ENCODE results near the gene ANKFY1.

GRCh38 chr17:4140125-4140524, 123.7 kb downstream of the ANKFY1 start:
- TF ChIP-seq CTCF (IDR thresholded peaks at IDR 0.05 in 2 of 3, conservative IDR thresholded peaks at IDR 0.05 in 1 of 3; ENCODE audit: borderline replicate concordance in 1 of 3, insufficient read depth in 1 of 3, low read depth in 2 of 3, low read length in 2 of 3) (no peak), POLR2A (IDR thresholded peaks at IDR 0.05; ENCODE audit: borderline replicate concordance, extremely low read depth, insufficient read depth, insufficient read length) (no peak), RAD21 (IDR thresholded peaks at IDR 0.05; ENCODE audit: low read depth) (no peak), EZH2 (IDR thresholded peaks at IDR 0.05) (no peak), EZH2phosphoT487 (IDR thresholded peaks at IDR 0.05; ENCODE audit: borderline replicate concordance) (no peak), POLR2AphosphoS5 (IDR thresholded peaks at IDR 0.05; ENCODE audit: low read depth, low read length) (no peak), REST (IDR thresholded peaks at IDR 0.05; ENCODE audit: low read depth) (no peak), MAX (IDR thresholded peaks at IDR 0.05) (no peak), ZBTB33 (IDR thresholded peaks at IDR 0.05; ENCODE audit: extremely low read depth, insufficient replicate concordance, low read length) (no peak)

Data from HCT116 (cell line).